Kidney (tissue), 14 donors: ENCODE data around the gene FAM81A. TPM values are rescaled to one million over a fixed set of nuclear protein-coding genes. Genes with fewer than 3 reads are reported as not detected.
"Not testable (repeated sequence)": the region's sequence is repeated elsewhere in the genome, so short reads cannot be mapped to it uniquely, and the experiment has no call there.

Experiments
- DNase-seq, 5 donors: peaks; one replicate each; pipeline ENCODE4 v3.0.0-alpha.2; 2013 to 2020
- FAIRE-seq: peaks from 2 replicates; lab custom pipeline; 2012; peaks lifted over from hg19 to GRCh38; lab: Jason Lieb, UNC
- H3K27ac ChIP-seq, 2 donors: one replicate each; pipeline ENCODE4 v1.7.0; 2013; ENCODE audit warnings: low read depth in 2 of 2, low read length in 2 of 2, inconsistent platforms in 1 of 2
- H3K27me3 ChIP-seq: one replicate; pipeline ENCODE4 v1.7.1; 2013; ENCODE audit warnings: low read length, inconsistent platforms; ENCODE audit not compliant: control insufficient read depth, insufficient read depth
- H3K36me3 ChIP-seq, 3 donors: one replicate each; pipeline versions ENCODE4 v1.7.0 to v1.7.1; 2013; ENCODE audit warnings: low read length in 3 of 3, control low read depth in 1 of 3, inconsistent platforms in 1 of 3; ENCODE audit not compliant: insufficient read depth in 3 of 3, control insufficient read depth in 2 of 3
- H3K4me1 ChIP-seq, 3 donors: one replicate each; pipeline versions ENCODE4 v1.7.0 to v1.7.1; 2013; ENCODE audit warnings: low read length in 3 of 3, inconsistent platforms in 1 of 3, low read depth in 1 of 3; ENCODE audit not compliant: control insufficient read depth in 2 of 3, insufficient read depth in 2 of 3
- H3K4me3 ChIP-seq, 3 donors: one replicate each; pipeline versions ENCODE4 v1.7.0 to v1.8.1; 2013; ENCODE audit warnings: low read length in 3 of 3, control low read depth in 1 of 3, inconsistent platforms in 1 of 3
- H3K9ac ChIP-seq, 3 donors: one replicate each; pipeline versions ENCODE4 v1.7.0 to v1.7.1; 2013; ENCODE audit warnings: low read length in 3 of 3, control low read depth in 1 of 3, inconsistent platforms in 1 of 3
- H3K9me3 ChIP-seq, 3 donors: one replicate each; pipeline versions ENCODE4 v1.7.0 to v1.7.1; 2013; ENCODE audit warnings: low read length in 3 of 3, control low read depth in 1 of 3, inconsistent platforms in 1 of 3; ENCODE audit not compliant: control insufficient read depth in 2 of 3, insufficient read depth in 1 of 3
- CTCF ChIP-seq: IDR thresholded peaks from 3 replicates; pipeline ENCODE4 v1.5.1; 2012; ENCODE audit warnings: mild to moderate bottlenecking, moderate library complexity, borderline replicate concordance; ENCODE audit not compliant: insufficient read depth; ENCODE audit errors: extremely low read depth
- intact Hi-C: fragments of 100-400 bp; cut with DNase I; formaldehyde crosslinking; loops from one replicate; pipeline ENCODE4 v1.11.1; 2022
- polyA plus RNA-seq: library from polyadenylated mRNA; stranded (reverse); fragments of 350-450 nt; fragmentation: Illumina TruSeq; extraction: RNeasy Lipid Tissue Mini Kit (QIAGEN cat#74804); gene quantifications from one replicate; pipeline ENCODE4 v1.2.3, GENCODE V29; 2014; ENCODE audit warnings: low read depth, low replicate concordance; ENCODE audit not compliant: insufficient read depth
- total RNA-seq: library from RNA; stranded (reverse); fragmentation: NEBNext Ultra II Directional; extraction: Animal tissue kit (Norgen Biotek cat#: 25700); gene quantifications from one replicate; pipeline ENCODE4 v1.2.1, GENCODE V29; 2021
- donor health status: control.
- donor health status: control.
- donor health status: control.
- donor health status: control.
- donor health status: control.
- donor health status: DM: yes; HTN: yes; CAD: no.
- donor health status: Normal renal cell carcinoma (clear cell type).

Gene FAM81A
- total and polyA plus RNA-seq, 2 donors from 2014 or later: 10.4 TPM

GRCh38 chr15:59521443-59521842 lies 83.5 kb downstream of the FAM81A start:
- no peaks in the 10 kb centered on the region for H3K9me3 ChIP-seq
- intact Hi-C loops: no loop called here

GRCh38 chr15:59522988-59523461 lies 85.0 kb downstream of the FAM81A start:
- TF ChIP-seq CTCF: no peak
- intact Hi-C loops: no loop called here
- Histone ChIP-seq H3K4me3 (no peak overlapping the region), H3K27me3 (no peaks in the 10 kb centered on the region), H3K27ac (no peak overlapping the region), H3K9ac (no peak overlapping the region), H3K9me3 (no peaks in the 10 kb centered on the region), H3K4me1 (no peaks in the 10 kb centered on the region), H3K36me3 (no peaks in the 10 kb centered on the region)
- FAIRE-seq: no peak
- DNase-seq: no peak

More at GRCh38 chr15:59521443-59521842, 83.5 kb downstream of the FAM81A start:
- no peak overlapping the region for H3K4me3 ChIP-seq
- no peaks in the 10 kb centered on the region for H3K27me3 ChIP-seq
- TF ChIP-seq CTCF: no peak
- no peaks in the 10 kb centered on the region for H3K36me3 ChIP-seq
- FAIRE-seq (no peak), DNase-seq (no peak)
- H3K9ac ChIP-seq: no peak overlapping the region
- H3K27ac ChIP-seq: no peak overlapping the region
- H3K4me1 ChIP-seq: no peaks in the 10 kb centered on the region

GRCh38 chr15:59523702-59524101 lies 85.7 kb downstream of the FAM81A start:
- no peak for FAIRE-seq
- Histone ChIP-seq H3K27me3 (no peaks in the 10 kb centered on the region), H3K4me1 (no peaks in the 10 kb centered on the region), H3K4me3 (no peak overlapping the region), H3K36me3 (no peaks in the 10 kb centered on the region), H3K9me3 (no peaks in the 10 kb centered on the region), H3K27ac (no peak overlapping the region), H3K9ac (no peak overlapping the region)
- intact Hi-C loops: no loop called here
- DNase-seq: no peak
- no peak for TF ChIP-seq CTCF

DNA sequence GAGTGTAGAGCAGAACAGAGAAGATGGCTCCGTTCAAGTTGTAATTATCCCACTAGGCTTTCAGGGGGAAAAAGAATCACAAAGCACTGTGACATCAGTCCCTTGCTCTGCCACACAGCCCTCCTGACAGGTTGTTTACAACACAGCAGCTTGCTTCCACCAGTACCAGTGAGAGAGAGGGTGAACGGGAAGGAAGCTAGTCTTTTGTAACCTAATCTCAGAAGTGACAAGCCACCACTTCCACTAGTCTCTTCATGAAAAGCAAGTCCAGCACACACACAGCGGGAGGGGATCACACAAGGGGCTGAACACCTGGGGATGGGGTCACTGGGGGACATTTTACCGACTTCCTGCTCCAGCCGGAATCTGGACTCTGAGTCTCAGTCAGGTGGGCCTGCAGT lies 86.3 kb downstream of the FAM81A start:
- intact Hi-C loops: no loop called here
- FAIRE-seq: no peak

DNA sequence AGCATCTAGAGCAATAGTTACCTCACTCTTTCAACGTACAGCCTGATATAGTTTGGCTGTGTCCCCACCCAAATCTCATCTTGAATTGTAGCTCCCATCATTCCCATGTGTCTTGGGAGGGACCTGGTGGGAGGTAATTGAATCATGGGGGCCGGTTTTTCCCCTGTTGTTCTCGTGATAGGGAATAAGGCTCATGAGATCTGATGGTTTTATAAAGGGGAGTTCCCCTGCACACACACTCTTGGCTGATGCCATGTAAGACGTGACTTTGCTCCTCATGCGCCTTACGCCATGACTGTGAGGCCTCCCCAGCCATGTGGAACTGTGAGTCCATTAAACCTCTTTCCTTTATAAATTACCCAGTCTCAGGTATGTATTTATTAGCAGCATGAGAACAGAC lies 88.5 kb downstream of the FAM81A start:
- DNase-seq, H3K9me3 ChIP-seq, H3K27me3 ChIP-seq, FAIRE-seq, H3K36me3 ChIP-seq, H3K4me1 ChIP-seq, H3K4me3 ChIP-seq, intact Hi-C loops, H3K9ac ChIP-seq, H3K27ac ChIP-seq: not testable (repeated sequence)

More for the DNA sequence above, 86.3 kb downstream of the FAM81A start:
- no peak for TF ChIP-seq CTCF
- H3K4me3 ChIP-seq: no peak overlapping the region
- no peak overlapping the region for H3K9ac ChIP-seq
- H3K36me3 ChIP-seq: no peaks in the 10 kb centered on the region
- no peaks in the 10 kb centered on the region for H3K9me3 ChIP-seq
- H3K27ac ChIP-seq: no peak overlapping the region
- H3K4me1 ChIP-seq: no peaks in the 10 kb centered on the region
- no peaks in the 10 kb centered on the region for H3K27me3 ChIP-seq
- peak in 2 of 5 donors; percentile 46 to 47 for DNase-seq
